H1 (cell line): Measurements from ENCODE around the gene ADAMTS9.

Source experiments
- ATF2 ChIP-seq: IDR thresholded peaks from 2 replicates; pipeline ENCODE4 v1.6.1; 2012; ENCODE audit warnings: low read length, inconsistent platforms
- CHD2 ChIP-seq: IDR thresholded peaks from 2 replicates; pipeline ENCODE4 v1.6.1; 2012; ENCODE audit warnings: low read length, improper control_type of control experiment
- EZH2 ChIP-seq: fragments of 200-600 bp; sonication (generic); IDR thresholded peaks from 2 replicates; pipeline ENCODE4 v1.7.1; 2012; ENCODE audit warnings: low read depth, mild to moderate bottlenecking, moderate library complexity, low read length, inconsistent platforms; ENCODE audit not compliant: severe bottlenecking
- JUN ChIP-seq: IDR thresholded peaks from 2 replicates; pipeline ENCODE4 v1.6.1; 2011; ENCODE audit warnings: low read depth, mild to moderate bottlenecking, improper control_type of control experiment, low read length
- PHF8 ChIP-seq: fragments of 200-600 bp; sonication (generic); conservative IDR thresholded peaks from 2 replicates; pipeline ENCODE4 v1.7.1; 2012; ENCODE audit warnings: low read depth, mild to moderate bottlenecking, inconsistent platforms, low read length, moderate library complexity
- POLR2A ChIP-seq, 2 experiments: IDR thresholded peaks; 1 replicate in 1 of 2; 2 replicates in 1 of 2; pipeline ENCODE4 v1.6.1; 2011; ENCODE audit warnings: low read depth in 2 of 2, low read length in 2 of 2, mild to moderate bottlenecking in 2 of 2; ENCODE audit errors: control extremely low read depth in 1 of 2
- POLR2AphosphoS5 ChIP-seq: IDR thresholded peaks from 2 replicates; pipeline ENCODE4 v1.6.1; 2011; ENCODE audit warnings: low read depth, low read length
- RAD21 ChIP-seq, 2 experiments: IDR thresholded peaks in 1 of 2; conservative IDR thresholded peaks in 1 of 2; 2 replicates each; pipeline ENCODE4 v1.6.1; 2011; ENCODE audit warnings: low read depth in 2 of 2, low read length in 2 of 2, improper control_type of control experiment in 1 of 2, inconsistent platforms in 1 of 2, mild to moderate bottlenecking in 1 of 2, moderate library complexity in 1 of 2
- SAP30 ChIP-seq: fragments of 300-600 bp; sonication (generic); IDR thresholded peaks from 2 replicates; pipeline ENCODE4 v1.7.1; 2012; ENCODE audit warnings: low read length, moderate library complexity, mild to moderate bottlenecking, inconsistent platforms; ENCODE audit not compliant: insufficient read depth, insufficient replicate concordance
- TAF1 ChIP-seq: IDR thresholded peaks from 2 replicates; pipeline ENCODE4 v1.6.1; 2011; ENCODE audit warnings: mild to moderate bottlenecking, low read depth, low read length
- USF2 ChIP-seq: IDR thresholded peaks from 2 replicates; pipeline ENCODE4 v1.6.1; 2011; ENCODE audit warnings: low read length, improper control_type of control experiment
- TF ChIP-seq, protein P1 (sequence below), 3 experiments: IDR thresholded peaks; 1 replicate in 2 of 3; 2 replicates in 1 of 3; pipeline versions ENCODE4 v1.5.1 to v1.6.1; 2011; ENCODE audit warnings: low read length in 3 of 3, mild to moderate bottlenecking in 3 of 3, inconsistent platforms in 2 of 3, low read depth in 1 of 3, moderate library complexity in 1 of 3; ENCODE audit not compliant: insufficient read depth in 1 of 3; ENCODE audit errors: control extremely low read depth in 1 of 3
- TF ChIP-seq, protein P2 (sequence below): IDR thresholded peaks from 2 replicates; pipeline ENCODE4 v1.6.1; 2011; ENCODE audit warnings: low read depth, mild to moderate bottlenecking, low read length; ENCODE audit not compliant: insufficient read depth

GRCh38 chr3:64693031-64693430 lies 5.2 kb upstream of the ADAMTS9 start:
- TF ChIP-seq, protein P1, sequence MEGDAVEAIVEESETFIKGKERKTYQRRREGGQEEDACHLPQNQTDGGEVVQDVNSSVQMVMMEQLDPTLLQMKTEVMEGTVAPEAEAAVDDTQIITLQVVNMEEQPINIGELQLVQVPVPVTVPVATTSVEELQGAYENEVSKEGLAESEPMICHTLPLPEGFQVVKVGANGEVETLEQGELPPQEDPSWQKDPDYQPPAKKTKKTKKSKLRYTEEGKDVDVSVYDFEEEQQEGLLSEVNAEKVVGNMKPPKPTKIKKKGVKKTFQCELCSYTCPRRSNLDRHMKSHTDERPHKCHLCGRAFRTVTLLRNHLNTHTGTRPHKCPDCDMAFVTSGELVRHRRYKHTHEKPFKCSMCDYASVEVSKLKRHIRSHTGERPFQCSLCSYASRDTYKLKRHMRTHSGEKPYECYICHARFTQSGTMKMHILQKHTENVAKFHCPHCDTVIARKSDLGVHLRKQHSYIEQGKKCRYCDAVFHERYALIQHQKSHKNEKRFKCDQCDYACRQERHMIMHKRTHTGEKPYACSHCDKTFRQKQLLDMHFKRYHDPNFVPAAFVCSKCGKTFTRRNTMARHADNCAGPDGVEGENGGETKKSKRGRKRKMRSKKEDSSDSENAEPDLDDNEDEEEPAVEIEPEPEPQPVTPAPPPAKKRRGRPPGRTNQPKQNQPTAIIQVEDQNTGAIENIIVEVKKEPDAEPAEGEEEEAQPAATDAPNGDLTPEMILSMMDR (IDR thresholded peaks at IDR 0.05; ENCODE audit: control extremely low read depth in 1 of 3, insufficient read depth in 1 of 3, low read depth in 1 of 3, low read length in 3 of 3): no peak
- TF ChIP-seq ATF2 (no peak), POLR2A (IDR thresholded peaks at IDR 0.05; ENCODE audit: control extremely low read depth in 1 of 2, low read depth in 2 of 2, low read length in 2 of 2) (no peak), CHD2 (no peak), USF2 (no peak), POLR2AphosphoS5 (no peak), EZH2 (no peak), JUN (no peak), RAD21 (IDR thresholded peaks at IDR 0.05 in 1 of 2, conservative IDR thresholded peaks at IDR 0.05 in 1 of 2; ENCODE audit: low read depth in 2 of 2, low read length in 2 of 2) (no peak), PHF8 (no peak), TAF1 (no peak), SAP30 (no peak)
- TF ChIP-seq, protein P2, sequence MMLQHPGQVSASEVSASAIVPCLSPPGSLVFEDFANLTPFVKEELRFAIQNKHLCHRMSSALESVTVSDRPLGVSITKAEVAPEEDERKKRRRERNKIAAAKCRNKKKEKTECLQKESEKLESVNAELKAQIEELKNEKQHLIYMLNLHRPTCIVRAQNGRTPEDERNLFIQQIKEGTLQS: no peak
